Loucy (cell line): Measurements from ENCODE around the gene PER2.

ENCODE experiments used
- H2AFZ ChIP-seq: fragments of 200-600 bp; sonication (generic); 2 replicates; pipeline ENCODE4 v1.6.0; 2016; ENCODE audit warnings: antibody characterized with exemption, mild to moderate bottlenecking, low read length, moderate library complexity
- H3F3A ChIP-seq: fragments of 200-600 bp; 2 replicates; pipeline ENCODE4 v1.6.0; 2016; ENCODE audit warnings: antibody characterized with exemption, low read depth, mild to moderate bottlenecking
- H3K27me3 ChIP-seq: fragments of 200-600 bp; sonication (generic); 2 replicates; pipeline ENCODE4 v1.6.1; 2014; ENCODE audit warnings: low read length, mild to moderate bottlenecking; ENCODE audit not compliant: insufficient read depth, poor library complexity, severe bottlenecking
- H3K36me3 ChIP-seq: fragments of 200-600 bp; sonication (generic); 2 replicates; pipeline ENCODE4 v1.6.1; 2016; ENCODE audit warnings: low read length; ENCODE audit not compliant: insufficient read depth
- H3K4me1 ChIP-seq: fragments of 200-600 bp; sonication (generic); 2 replicates; pipeline ENCODE4 v1.5.1; 2014; ENCODE audit warnings: low read length, mild to moderate bottlenecking; ENCODE audit not compliant: insufficient read depth, poor library complexity, severe bottlenecking
- H3K4me2 ChIP-seq: fragments of 200-600 bp; sonication (generic); 2 replicates; pipeline ENCODE4 v1.6.0; 2014; ENCODE audit warnings: antibody characterized with exemption, low read length, low read depth, mild to moderate bottlenecking; ENCODE audit not compliant: poor library complexity, severe bottlenecking
- H3K4me3 ChIP-seq: fragments of 200-600 bp; sonication (generic); 2 replicates; pipeline ENCODE4 v1.5.1; 2014; ENCODE audit warnings: low read length, mild to moderate bottlenecking, mixed read lengths; ENCODE audit not compliant: poor library complexity, severe bottlenecking
- H3K79me2 ChIP-seq: fragments of 200-600 bp; sonication (generic); 2 replicates; pipeline ENCODE4 v1.6.1; 2014; ENCODE audit warnings: low read length; ENCODE audit not compliant: insufficient read depth
- H3K9ac ChIP-seq: fragments of 200-600 bp; sonication (generic); 2 replicates; pipeline ENCODE4 v1.6.0; 2014; ENCODE audit warnings: mild to moderate bottlenecking, low read depth, low read length, moderate library complexity; ENCODE audit not compliant: poor library complexity, severe bottlenecking
- H3K9me2 ChIP-seq: fragments of 200-600 bp; sonication (generic); replicated peaks from 2 replicates; pipeline ENCODE4 v1.6.1; 2016; ENCODE audit warnings: low read depth, low read length, mixed read lengths
- H3K9me3 ChIP-seq: fragments of 200-600 bp; sonication (generic); 2 replicates; pipeline ENCODE4 v1.6.1; 2014; ENCODE audit warnings: mild to moderate bottlenecking, antibody characterized with exemption, low read length, low read depth; ENCODE audit not compliant: insufficient read depth
- H4K20me1 ChIP-seq: fragments of 200-600 bp; sonication (generic); 2 replicates; pipeline ENCODE4 v1.6.0; 2014; ENCODE audit warnings: antibody characterized with exemption, low read length, mild to moderate bottlenecking; ENCODE audit not compliant: insufficient read depth, poor library complexity, severe bottlenecking
- EZH2phosphoT487 ChIP-seq: fragments of 200-600 bp; IDR thresholded peaks from 2 replicates; pipeline ENCODE4 v1.6.1; 2018; ENCODE audit warnings: antibody characterized with exemption, mild to moderate bottlenecking, moderate library complexity, borderline replicate concordance
- TF ChIP-seq, protein P1 (sequence below): fragments of 200-600 bp; sonication (generic); conservative IDR thresholded peaks from 2 replicates; pipeline ENCODE4 v1.5.1; 2014; ENCODE audit warnings: mild to moderate bottlenecking, antibody characterized with exemption, low read length

PER2 gene

DNA sequence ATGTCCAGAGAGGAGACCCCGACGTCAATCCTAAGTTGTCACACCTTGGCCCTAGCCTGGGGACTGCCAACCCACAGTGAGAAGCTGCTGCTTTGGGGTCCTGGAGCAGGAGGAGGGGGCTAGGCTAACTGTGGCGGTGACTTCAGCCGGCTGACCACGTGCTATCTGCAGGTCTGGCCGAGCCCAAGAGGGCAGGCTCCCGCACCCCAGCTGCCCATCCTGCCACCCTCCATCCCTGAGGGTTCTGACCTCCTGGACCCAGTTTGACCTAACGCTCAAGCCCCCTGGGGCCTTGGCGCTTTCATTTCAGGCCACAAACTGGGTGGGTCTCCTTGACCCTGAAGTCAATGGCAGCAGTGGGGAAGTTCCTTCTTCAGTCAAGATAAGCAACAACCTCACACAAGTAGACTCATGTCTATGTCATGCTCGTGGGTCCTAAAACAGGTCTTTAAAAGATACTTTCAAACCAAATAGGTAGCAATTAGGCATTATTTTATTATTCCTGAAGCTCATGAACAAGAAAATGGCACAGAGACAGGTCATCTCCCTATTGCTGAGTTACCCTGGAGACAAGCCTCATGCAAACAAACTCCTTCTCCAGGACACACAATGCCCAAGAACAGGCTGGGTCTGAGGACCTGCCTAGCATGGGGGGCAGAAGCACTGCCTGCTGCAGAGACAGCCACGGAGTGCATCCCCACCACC is 50.8 kb downstream of the PER2 start:
- Histone ChIP-seq H3F3A (no peaks in the 10 kb centered on the region), H3K4me1 (peaks cover 16% of the 10 kb centered on the region), H3K79me2 (no peaks in the 10 kb centered on the region), H4K20me1 (no peaks in the 10 kb centered on the region), H3K9me3 (no peaks in the 10 kb centered on the region), H3K27me3 (no peaks in the 10 kb centered on the region), H3K4me3 (no peak overlapping the region), H2AFZ (no peak overlapping the region), H3K4me2 (peak overlapping the region; percentile 53), H3K9me2 (no peaks in the 10 kb centered on the region), H3K36me3 (no peaks in the 10 kb centered on the region), H3K9ac (no peak overlapping the region)
- TF ChIP-seq EZH2phosphoT487 = no peak
- TF ChIP-seq, protein P1, sequence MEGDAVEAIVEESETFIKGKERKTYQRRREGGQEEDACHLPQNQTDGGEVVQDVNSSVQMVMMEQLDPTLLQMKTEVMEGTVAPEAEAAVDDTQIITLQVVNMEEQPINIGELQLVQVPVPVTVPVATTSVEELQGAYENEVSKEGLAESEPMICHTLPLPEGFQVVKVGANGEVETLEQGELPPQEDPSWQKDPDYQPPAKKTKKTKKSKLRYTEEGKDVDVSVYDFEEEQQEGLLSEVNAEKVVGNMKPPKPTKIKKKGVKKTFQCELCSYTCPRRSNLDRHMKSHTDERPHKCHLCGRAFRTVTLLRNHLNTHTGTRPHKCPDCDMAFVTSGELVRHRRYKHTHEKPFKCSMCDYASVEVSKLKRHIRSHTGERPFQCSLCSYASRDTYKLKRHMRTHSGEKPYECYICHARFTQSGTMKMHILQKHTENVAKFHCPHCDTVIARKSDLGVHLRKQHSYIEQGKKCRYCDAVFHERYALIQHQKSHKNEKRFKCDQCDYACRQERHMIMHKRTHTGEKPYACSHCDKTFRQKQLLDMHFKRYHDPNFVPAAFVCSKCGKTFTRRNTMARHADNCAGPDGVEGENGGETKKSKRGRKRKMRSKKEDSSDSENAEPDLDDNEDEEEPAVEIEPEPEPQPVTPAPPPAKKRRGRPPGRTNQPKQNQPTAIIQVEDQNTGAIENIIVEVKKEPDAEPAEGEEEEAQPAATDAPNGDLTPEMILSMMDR = no peak

DNA sequence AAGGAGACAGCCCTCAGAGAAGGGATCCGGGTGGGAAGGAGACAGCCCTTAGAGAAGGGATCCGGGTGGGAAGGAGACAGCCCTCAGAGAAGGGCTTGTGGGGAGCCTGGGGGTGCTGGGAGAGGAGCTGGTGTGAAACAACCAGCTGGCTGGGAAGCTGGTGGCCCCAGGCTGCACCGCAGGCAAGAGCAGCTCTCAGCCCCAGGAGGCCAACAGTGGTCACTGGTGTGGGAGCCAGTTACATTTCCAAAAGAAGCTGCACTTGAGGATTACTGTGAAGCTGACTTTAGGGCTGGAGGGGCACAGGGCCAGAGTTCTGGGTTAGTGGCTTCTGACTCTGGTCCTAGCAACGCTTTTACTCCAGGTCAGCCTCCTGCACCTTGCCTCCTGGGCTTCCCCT is 51.8 kb downstream of the PER2 start:
- Histone ChIP-seq H3K27me3 (no peaks in the 10 kb centered on the region), H2AFZ (no peak overlapping the region), H3K4me3 (no peak overlapping the region), H3K4me1 (peaks cover 9% of the 10 kb centered on the region), H3K36me3 (no peaks in the 10 kb centered on the region), H3K9me3 (no peaks in the 10 kb centered on the region), H3F3A (no peaks in the 10 kb centered on the region), H4K20me1 (no peaks in the 10 kb centered on the region), H3K4me2 (no peak overlapping the region), H3K79me2 (no peaks in the 10 kb centered on the region), H3K9me2 (no peaks in the 10 kb centered on the region), H3K9ac (no peak overlapping the region)
- TF ChIP-seq EZH2phosphoT487 = no peak
- TF ChIP-seq, protein P1 = no peak

DNA sequence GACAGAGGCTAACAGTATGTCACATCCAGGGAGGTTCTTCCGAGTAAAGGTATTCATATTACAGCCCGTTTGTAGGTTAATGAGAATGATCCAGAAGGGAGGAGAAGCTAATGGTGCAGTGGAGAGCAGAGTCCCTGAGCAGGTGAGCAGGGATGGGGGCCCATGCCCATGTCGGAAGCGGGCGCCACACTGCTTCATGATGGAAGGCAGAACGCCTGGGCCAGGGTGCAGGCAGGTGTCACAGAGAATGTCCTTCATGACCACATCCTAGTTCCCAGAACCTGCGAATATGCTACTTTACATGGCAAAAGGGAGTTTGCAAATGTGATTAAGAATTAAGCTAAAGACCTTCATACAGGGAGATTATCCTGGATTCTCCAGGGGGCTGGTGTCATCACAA is 52.6 kb downstream of the PER2 start:
- Histone ChIP-seq H4K20me1 (no peaks in the 10 kb centered on the region), H3K4me3 (no peak overlapping the region), H3K9me3 (no peaks in the 10 kb centered on the region), H3K9me2 (no peaks in the 10 kb centered on the region), H3K36me3 (no peaks in the 10 kb centered on the region), H3K4me1 (peaks cover 9% of the 10 kb centered on the region), H3K9ac (no peak overlapping the region), H2AFZ (no peak overlapping the region), H3F3A (no peaks in the 10 kb centered on the region), H3K4me2 (no peak overlapping the region), H3K27me3 (no peaks in the 10 kb centered on the region), H3K79me2 (no peaks in the 10 kb centered on the region)
- no peak for TF ChIP-seq EZH2phosphoT487

DNA sequence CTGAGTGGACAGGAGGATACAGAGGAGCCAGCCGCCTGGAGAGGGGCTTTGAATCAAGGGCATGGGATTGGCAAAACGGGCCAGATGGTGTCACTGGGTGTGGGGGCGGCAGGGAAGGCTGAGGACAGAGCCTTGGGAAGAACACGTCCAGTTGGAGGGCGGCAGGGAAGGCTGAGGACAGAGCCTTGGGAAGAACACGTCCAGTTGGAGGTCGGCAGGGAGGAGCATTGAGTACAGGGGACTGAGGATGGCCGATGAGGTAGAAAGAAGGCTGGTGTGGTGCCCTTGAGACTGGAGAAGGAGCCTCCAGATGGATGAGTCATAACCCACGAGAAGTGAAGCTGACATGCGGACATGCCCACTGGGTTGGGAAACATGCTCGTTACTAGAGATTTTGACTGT is 53.1 kb downstream of the PER2 start:
- H4K20me1 ChIP-seq = no peaks in the 10 kb centered on the region
- peaks cover 9% of the 10 kb centered on the region for H3K4me1 ChIP-seq
- H2AFZ ChIP-seq = no peak overlapping the region
- TF ChIP-seq, protein P1 = no peak
- TF ChIP-seq EZH2phosphoT487 = no peak
- H3F3A ChIP-seq = no peaks in the 10 kb centered on the region
- no peaks in the 10 kb centered on the region for H3K27me3 ChIP-seq
- no peaks in the 10 kb centered on the region for H3K36me3 ChIP-seq
- no peaks in the 10 kb centered on the region for H3K9me2 ChIP-seq
- no peak overlapping the region for H3K4me2 ChIP-seq
- no peak overlapping the region for H3K4me3 ChIP-seq
- H3K79me2 ChIP-seq = no peaks in the 10 kb centered on the region
- H3K9ac ChIP-seq = no peak overlapping the region
- no peaks in the 10 kb centered on the region for H3K9me3 ChIP-seq
